Measurements from ENCODE around the gene RAPGEF6. TPM values are rescaled to one million over a fixed set of nuclear protein-coding genes. Genes with fewer than 3 reads are reported as not detected.

The RAPGEF6 gene
- total and polyA plus RNA-seq, 2 experiments from 2014 or later, result 9.5 to 20.3 TPM

DNA sequence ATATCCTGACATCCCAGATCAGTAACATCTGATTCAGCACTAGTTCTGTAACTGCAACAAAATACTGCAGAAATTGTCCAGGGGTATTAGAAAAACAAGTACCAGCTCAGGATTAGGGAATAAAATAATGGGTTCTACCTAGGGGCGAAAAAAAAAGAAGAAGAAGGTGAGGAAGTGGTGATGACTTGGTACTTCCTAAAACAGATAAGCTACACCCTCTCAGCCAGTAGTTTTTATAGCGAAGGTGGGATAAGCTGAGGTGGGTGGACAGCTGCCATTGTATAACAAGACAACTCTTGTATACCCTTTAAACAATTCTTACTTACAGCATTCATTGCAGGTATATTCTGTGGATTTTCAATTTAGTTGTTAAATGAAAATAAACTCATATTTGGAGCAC lies 19.1 kb downstream of the RAPGEF6 start:
- no peaks in the 10 kb centered on the region for H3K9me3 Mint-ChIP-seq
- no peaks in the 10 kb centered on the region for H3K36me3 Mint-ChIP-seq (ENCODE audit: low read depth)
- Histone ChIP-seq H3K9me2 (ENCODE audit: insufficient read depth) (no peaks in the 10 kb centered on the region), H3K4me1 (ENCODE audit: insufficient read depth) (peaks cover 17% of the 10 kb centered on the region), H3K27me3 (ENCODE audit: insufficient read depth) (no peaks in the 10 kb centered on the region), H3K36me3 (ENCODE audit: insufficient read depth) (no peaks in the 10 kb centered on the region), H3K79me2 (replicated peaks; ENCODE audit: insufficient read depth) (peaks cover 100% of the 10 kb centered on the region), H3F3A (replicated peaks; ENCODE audit: low read depth) (no peaks in the 10 kb centered on the region), H2AFZ (no peak overlapping the region), H3K4me3 (no peak overlapping the region), H3K4me2 (no peak overlapping the region), H3K27ac (ENCODE audit: low read depth) (no peak overlapping the region), H4K20me1 (replicated peaks; ENCODE audit: insufficient read depth) (peaks cover 25% of the 10 kb centered on the region)
- H3K4me3 Mint-ChIP-seq, result no peak overlapping the region
- no peak for DNase-seq (ENCODE audit: low spot score)
- H3K4me1 Mint-ChIP-seq, result peaks cover 8% of the 10 kb centered on the region
- peak overlapping the region; percentile 2; the same call in 1 of the 2 replicates for H3K27ac Mint-ChIP-seq
- H3K27me3 Mint-ChIP-seq (ENCODE audit: insufficient read depth, low read depth, poor library complexity), result peaks cover 3% of the 10 kb centered on the region
- TF ChIP-seq CREB1 (CRISPR knock-in tag; IDR thresholded peaks at IDR 0.05; ENCODE audit: low read depth) (no peak), STAT1 (IDR thresholded peaks at IDR 0.05; ENCODE audit: unreplicated experiment) (no peak), ZNF331 (CRISPR knock-in tag; IDR thresholded peaks at IDR 0.05; ENCODE audit: low read depth) (no peak), EZH2phosphoT487 (IDR thresholded peaks at IDR 0.05; ENCODE audit: unreplicated experiment) (no peak), EZH2 (IDR thresholded peaks at IDR 0.05; ENCODE audit: low read depth, unreplicated experiment) (no peak), ZNF114 (CRISPR knock-in tag; IDR thresholded peaks at IDR 0.05) (no peak), JUNB (IDR thresholded peaks at IDR 0.05; ENCODE audit: unreplicated experiment) (no peak), NANOG (IDR thresholded peaks at IDR 0.05; ENCODE audit: borderline replicate concordance) (no peak), POLR2AphosphoS5 (IDR thresholded peaks at IDR 0.05; ENCODE audit: low read depth) (no peak)
- TF ChIP-seq, protein P1, sequence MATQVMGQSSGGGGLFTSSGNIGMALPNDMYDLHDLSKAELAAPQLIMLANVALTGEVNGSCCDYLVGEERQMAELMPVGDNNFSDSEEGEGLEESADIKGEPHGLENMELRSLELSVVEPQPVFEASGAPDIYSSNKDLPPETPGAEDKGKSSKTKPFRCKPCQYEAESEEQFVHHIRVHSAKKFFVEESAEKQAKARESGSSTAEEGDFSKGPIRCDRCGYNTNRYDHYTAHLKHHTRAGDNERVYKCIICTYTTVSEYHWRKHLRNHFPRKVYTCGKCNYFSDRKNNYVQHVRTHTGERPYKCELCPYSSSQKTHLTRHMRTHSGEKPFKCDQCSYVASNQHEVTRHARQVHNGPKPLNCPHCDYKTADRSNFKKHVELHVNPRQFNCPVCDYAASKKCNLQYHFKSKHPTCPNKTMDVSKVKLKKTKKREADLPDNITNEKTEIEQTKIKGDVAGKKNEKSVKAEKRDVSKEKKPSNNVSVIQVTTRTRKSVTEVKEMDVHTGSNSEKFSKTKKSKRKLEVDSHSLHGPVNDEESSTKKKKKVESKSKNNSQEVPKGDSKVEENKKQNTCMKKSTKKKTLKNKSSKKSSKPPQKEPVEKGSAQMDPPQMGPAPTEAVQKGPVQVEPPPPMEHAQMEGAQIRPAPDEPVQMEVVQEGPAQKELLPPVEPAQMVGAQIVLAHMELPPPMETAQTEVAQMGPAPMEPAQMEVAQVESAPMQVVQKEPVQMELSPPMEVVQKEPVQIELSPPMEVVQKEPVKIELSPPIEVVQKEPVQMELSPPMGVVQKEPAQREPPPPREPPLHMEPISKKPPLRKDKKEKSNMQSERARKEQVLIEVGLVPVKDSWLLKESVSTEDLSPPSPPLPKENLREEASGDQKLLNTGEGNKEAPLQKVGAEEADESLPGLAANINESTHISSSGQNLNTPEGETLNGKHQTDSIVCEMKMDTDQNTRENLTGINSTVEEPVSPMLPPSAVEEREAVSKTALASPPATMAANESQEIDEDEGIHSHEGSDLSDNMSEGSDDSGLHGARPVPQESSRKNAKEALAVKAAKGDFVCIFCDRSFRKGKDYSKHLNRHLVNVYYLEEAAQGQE (IDR thresholded peaks at IDR 0.05; ENCODE audit: unreplicated experiment), result no peak
- TF ChIP-seq, protein P2, sequence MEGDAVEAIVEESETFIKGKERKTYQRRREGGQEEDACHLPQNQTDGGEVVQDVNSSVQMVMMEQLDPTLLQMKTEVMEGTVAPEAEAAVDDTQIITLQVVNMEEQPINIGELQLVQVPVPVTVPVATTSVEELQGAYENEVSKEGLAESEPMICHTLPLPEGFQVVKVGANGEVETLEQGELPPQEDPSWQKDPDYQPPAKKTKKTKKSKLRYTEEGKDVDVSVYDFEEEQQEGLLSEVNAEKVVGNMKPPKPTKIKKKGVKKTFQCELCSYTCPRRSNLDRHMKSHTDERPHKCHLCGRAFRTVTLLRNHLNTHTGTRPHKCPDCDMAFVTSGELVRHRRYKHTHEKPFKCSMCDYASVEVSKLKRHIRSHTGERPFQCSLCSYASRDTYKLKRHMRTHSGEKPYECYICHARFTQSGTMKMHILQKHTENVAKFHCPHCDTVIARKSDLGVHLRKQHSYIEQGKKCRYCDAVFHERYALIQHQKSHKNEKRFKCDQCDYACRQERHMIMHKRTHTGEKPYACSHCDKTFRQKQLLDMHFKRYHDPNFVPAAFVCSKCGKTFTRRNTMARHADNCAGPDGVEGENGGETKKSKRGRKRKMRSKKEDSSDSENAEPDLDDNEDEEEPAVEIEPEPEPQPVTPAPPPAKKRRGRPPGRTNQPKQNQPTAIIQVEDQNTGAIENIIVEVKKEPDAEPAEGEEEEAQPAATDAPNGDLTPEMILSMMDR (conservative IDR thresholded peaks at IDR 0.05; ENCODE audit: low read depth in 2 of 2), result no peak
- TF ChIP-seq, protein P3, sequence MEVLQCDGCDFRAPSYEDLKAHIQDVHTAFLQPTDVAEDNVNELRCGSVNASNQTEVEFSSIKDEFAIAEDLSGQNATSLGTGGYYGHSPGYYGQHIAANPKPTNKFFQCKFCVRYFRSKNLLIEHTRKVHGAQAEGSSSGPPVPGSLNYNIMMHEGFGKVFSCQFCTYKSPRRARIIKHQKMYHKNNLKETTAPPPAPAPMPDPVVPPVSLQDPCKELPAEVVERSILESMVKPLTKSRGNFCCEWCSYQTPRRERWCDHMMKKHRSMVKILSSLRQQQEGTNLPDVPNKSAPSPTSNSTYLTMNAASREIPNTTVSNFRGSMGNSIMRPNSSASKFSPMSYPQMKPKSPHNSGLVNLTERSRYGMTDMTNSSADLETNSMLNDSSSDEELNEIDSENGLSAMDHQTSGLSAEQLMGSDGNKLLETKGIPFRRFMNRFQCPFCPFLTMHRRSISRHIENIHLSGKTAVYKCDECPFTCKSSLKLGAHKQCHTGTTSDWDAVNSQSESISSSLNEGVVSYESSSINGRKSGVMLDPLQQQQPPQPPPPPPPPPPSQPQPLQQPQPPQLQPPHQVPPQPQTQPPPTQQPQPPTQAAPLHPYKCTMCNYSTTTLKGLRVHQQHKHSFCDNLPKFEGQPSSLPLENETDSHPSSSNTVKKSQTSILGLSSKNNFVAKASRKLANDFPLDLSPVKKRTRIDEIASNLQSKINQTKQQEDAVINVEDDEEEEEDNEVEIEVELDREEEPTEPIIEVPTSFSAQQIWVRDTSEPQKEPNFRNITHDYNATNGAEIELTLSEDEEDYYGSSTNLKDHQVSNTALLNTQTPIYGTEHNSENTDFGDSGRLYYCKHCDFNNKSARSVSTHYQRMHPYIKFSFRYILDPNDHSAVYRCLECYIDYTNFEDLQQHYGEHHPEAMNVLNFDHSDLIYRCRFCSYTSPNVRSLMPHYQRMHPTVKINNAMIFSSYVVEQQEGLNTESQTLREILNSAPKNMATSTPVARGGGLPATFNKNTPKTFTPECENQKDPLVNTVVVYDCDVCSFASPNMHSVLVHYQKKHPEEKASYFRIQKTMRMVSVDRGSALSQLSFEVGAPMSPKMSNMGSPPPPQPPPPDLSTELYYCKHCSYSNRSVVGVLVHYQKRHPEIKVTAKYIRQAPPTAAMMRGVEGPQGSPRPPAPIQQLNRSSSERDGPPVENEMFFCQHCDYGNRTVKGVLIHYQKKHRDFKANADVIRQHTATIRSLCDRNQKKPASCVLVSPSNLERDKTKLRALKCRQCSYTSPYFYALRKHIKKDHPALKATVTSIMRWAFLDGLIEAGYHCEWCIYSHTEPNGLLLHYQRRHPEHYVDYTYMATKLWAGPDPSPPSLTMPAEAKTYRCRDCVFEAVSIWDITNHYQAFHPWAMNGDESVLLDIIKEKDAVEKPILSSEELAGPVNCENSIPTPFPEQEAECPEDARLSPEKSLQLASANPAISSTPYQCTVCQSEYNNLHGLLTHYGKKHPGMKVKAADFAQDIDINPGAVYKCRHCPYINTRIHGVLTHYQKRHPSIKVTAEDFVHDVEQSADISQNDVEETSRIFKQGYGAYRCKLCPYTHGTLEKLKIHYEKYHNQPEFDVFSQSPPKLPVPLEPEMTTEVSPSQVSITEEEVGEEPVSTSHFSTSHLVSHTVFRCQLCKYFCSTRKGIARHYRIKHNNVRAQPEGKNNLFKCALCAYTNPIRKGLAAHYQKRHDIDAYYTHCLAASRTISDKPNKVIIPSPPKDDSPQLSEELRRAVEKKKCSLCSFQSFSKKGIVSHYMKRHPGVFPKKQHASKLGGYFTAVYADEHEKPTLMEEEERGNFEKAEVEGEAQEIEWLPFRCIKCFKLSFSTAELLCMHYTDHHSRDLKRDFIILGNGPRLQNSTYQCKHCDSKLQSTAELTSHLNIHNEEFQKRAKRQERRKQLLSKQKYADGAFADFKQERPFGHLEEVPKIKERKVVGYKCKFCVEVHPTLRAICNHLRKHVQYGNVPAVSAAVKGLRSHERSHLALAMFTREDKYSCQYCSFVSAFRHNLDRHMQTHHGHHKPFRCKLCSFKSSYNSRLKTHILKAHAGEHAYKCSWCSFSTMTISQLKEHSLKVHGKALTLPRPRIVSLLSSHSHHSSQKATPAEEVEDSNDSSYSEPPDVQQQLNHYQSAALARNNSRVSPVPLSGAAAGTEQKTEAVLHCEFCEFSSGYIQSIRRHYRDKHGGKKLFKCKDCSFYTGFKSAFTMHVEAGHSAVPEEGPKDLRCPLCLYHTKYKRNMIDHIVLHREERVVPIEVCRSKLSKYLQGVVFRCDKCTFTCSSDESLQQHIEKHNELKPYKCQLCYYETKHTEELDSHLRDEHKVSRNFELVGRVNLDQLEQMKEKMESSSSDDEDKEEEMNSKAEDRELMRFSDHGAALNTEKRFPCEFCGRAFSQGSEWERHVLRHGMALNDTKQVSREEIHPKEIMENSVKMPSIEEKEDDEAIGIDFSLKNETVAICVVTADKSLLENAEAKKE (CRISPR knock-in tag; IDR thresholded peaks at IDR 0.05), result no peak
- TF ChIP-seq, protein P4, sequence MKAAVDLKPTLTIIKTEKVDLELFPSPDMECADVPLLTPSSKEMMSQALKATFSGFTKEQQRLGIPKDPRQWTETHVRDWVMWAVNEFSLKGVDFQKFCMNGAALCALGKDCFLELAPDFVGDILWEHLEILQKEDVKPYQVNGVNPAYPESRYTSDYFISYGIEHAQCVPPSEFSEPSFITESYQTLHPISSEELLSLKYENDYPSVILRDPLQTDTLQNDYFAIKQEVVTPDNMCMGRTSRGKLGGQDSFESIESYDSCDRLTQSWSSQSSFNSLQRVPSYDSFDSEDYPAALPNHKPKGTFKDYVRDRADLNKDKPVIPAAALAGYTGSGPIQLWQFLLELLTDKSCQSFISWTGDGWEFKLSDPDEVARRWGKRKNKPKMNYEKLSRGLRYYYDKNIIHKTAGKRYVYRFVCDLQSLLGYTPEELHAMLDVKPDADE (IDR thresholded peaks at IDR 0.05), result no peak
- no peak for ATAC-seq

Measured in GM23338 (cell line).